ENCODE data around the gene OR5A2.

DNA sequence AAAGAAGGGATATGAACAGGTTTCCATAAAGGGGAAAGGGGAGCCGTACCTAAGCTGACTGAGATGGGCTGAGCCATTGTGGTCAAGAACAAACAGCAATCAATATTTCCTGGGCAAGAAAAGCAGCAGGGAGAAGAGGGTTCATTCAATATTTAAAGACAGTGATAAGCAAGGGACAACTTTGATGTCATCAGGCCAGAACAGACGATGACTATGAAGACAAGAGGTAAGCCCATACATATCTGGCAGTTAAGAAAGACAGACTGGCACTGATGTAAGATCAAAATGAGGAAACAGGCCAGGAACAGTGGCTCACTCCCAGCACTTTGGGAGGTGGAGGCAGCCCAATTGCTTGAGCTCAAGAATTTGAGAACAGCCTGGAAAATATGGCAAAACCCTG lies 2.4 kb downstream of the OR5A2 start:
- TF ChIP-seq POLR2A (IDR thresholded peaks at IDR 0.05; ENCODE audit: low read length) (no peak), GATA1 (IDR thresholded peaks at IDR 0.05; ENCODE audit: low read depth, low read length) (no peak)

Data from erythroblast (primary cell).